NB4 (cell line): ENCODE measurements around the gene HECTD4.
A peak's percentile ranks its signal among the peaks of the same experiment; 100 is the strongest.

Experiments
- DNase-seq: peaks from one replicate; pipeline ENCODE4 v3.0.0; 2010; ENCODE audit warnings: low read depth
- H3K4me3 ChIP-seq: one replicate; pipeline ENCODE4 v1.5.1; 2011; ENCODE audit warnings: mild to moderate bottlenecking, low read depth, low read length, moderate library complexity
- MAX ChIP-seq: IDR thresholded peaks from 2 replicates; pipeline ENCODE4 v1.6.1; 2011; ENCODE audit warnings: low read depth, low read length
- MYC ChIP-seq: IDR thresholded peaks from 2 replicates; pipeline ENCODE4 v1.6.1; 2011; ENCODE audit warnings: low read depth, low read length
- POLR2A ChIP-seq: IDR thresholded peaks from 2 replicates; pipeline ENCODE4 v1.6.1; 2011; ENCODE audit warnings: mild to moderate bottlenecking; ENCODE audit not compliant: insufficient read length; ENCODE audit errors: extremely low read depth
- TF ChIP-seq, protein P1 (sequence below): IDR thresholded peaks from one replicate; pipeline ENCODE4 v1.5.1; 2012; ENCODE audit warnings: low read depth, low read length

The HECTD4 gene

GRCh38 chr12:112296183-112296582 is 86.0 kb downstream of the HECTD4 start:
- no peak for TF ChIP-seq POLR2A
- TF ChIP-seq MYC, result no peak
- TF ChIP-seq, protein P1, sequence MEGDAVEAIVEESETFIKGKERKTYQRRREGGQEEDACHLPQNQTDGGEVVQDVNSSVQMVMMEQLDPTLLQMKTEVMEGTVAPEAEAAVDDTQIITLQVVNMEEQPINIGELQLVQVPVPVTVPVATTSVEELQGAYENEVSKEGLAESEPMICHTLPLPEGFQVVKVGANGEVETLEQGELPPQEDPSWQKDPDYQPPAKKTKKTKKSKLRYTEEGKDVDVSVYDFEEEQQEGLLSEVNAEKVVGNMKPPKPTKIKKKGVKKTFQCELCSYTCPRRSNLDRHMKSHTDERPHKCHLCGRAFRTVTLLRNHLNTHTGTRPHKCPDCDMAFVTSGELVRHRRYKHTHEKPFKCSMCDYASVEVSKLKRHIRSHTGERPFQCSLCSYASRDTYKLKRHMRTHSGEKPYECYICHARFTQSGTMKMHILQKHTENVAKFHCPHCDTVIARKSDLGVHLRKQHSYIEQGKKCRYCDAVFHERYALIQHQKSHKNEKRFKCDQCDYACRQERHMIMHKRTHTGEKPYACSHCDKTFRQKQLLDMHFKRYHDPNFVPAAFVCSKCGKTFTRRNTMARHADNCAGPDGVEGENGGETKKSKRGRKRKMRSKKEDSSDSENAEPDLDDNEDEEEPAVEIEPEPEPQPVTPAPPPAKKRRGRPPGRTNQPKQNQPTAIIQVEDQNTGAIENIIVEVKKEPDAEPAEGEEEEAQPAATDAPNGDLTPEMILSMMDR, result no peak
- no peak for TF ChIP-seq MAX
- no peak overlapping the region for H3K4me3 ChIP-seq
- DNase-seq, result no peak

DNA sequence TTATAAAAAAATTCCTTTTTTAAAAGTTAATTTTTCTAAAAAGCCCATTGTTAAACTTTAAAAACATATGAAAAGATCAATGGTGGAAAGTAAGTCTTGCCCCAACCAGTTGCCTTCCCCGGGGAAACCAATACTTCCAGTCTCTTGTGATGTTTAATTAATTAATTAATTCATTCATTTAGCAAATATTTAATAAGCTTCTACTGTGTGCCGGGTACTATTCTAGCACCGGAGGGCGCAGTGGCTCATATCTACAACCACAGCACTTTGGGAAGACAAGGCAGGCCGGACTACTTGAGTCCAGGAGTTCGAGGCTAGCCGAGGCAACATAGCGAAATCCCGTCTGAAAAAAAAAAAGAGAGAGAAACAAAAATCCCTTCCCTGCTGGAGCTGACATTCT is 87.4 kb downstream of the HECTD4 start:
- DNase-seq, result peak; percentile 24
- no peak overlapping the region for H3K4me3 ChIP-seq
- TF ChIP-seq MAX (no peak), MYC (no peak), POLR2A (no peak)
- TF ChIP-seq, protein P1, result no peak

DNA sequence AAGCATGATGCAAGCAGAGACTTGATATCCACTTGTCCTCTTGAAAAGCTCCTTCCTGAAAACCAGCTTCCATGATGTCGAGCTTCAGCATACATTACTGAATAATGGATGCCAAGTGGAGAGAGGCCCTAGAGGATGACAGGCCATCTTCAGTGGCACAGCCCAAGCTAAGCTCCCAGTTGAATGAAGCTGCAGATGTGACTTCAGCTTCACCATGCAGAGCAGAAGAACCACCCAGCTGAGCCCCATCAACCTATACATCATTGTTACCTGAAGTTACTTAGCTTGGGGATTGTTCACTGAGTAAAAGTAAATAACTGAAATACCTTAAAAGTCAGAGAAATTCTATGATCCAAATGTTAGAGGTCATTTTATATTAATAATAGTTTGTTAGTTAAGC is 93.6 kb downstream of the HECTD4 start:
- TF ChIP-seq, protein P1, result no peak
- no peak for TF ChIP-seq MAX
- no peak for TF ChIP-seq POLR2A
- TF ChIP-seq MYC, result no peak
- H3K4me3 ChIP-seq, result no peak overlapping the region
- DNase-seq, result no peak

DNA sequence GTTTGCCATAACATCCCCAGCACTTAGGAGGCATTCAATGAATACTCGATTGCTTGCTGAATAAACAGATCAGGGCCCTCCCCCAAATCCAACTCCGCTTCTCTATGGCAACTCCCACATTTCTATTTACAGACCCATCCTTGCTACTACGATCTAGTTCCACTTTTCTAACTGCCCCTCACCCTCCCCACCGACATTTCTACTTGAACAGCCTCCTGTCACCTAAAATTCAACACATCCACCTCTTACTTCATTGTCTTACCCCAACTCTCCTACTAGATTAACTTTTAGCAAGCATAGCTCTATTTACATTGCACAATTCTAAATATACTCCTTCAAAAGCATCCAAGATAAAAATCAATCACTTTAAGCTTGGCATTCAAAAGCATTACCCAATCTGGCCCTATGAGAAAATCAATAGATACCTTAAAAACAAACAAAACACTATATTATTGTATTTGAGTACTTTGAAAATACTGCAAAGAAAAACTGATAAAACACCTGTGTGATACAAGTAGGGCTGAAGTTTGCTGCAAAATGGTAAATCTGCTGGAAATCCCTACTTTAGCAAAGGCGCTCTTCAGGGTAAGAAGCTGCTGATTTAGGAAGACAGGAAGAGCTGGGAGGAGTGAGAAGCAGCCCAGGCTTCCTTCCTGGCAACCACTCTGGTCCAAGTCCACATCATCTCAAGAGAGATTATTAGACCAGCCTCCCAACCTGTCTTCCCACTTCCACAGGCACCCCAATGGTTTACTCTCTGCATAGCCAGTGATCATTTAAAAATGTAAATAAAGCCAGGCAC is 96.4 kb downstream of the HECTD4 start:
- no peak overlapping the region for H3K4me3 ChIP-seq
- TF ChIP-seq, protein P1, result no peak
- TF ChIP-seq MYC, result no peak
- TF ChIP-seq MAX, result no peak
- TF ChIP-seq POLR2A, result no peak
- DNase-seq, result peak; percentile 22

GRCh38 chr12:112283546-112283945 is 98.7 kb downstream of the HECTD4 start:
- TF ChIP-seq, protein P1, result no peak
- DNase-seq, result no peak

More at GRCh38 chr12:112283546-112283945, 98.7 kb downstream of the HECTD4 start:
- no peak overlapping the region for H3K4me3 ChIP-seq
